NCI-H524 treated with DMSO at 0.1 percent for 48 hours (cell line): ENCODE measurements around the gene ZNF281.
"Not testable (repeated sequence)": the region's sequence is repeated elsewhere in the genome, so short reads cannot be mapped to it uniquely, and the experiment has no call there.

ENCODE experiments used
- DNase-seq: peaks from one replicate; lab custom pipeline; 2025; lab: John Stamatoyannopoulos, UW

Gene ZNF281

GRCh38 chr1:200429221-200429751, 19.4 kb upstream of the ZNF281 start:
- no peak for DNase-seq

GRCh38 chr1:200428482-200429205, 18.8 kb upstream of the ZNF281 start:
- DNase-seq, result no peak

- no peak for DNase-seq
These were observed 17.9 kb upstream of the ZNF281 start for GRCh38 chr1:200427744-200428143.

GRCh38 chr1:200426196-200426595, 16.4 kb upstream of the ZNF281 start:
- no peak for DNase-seq

DNA sequence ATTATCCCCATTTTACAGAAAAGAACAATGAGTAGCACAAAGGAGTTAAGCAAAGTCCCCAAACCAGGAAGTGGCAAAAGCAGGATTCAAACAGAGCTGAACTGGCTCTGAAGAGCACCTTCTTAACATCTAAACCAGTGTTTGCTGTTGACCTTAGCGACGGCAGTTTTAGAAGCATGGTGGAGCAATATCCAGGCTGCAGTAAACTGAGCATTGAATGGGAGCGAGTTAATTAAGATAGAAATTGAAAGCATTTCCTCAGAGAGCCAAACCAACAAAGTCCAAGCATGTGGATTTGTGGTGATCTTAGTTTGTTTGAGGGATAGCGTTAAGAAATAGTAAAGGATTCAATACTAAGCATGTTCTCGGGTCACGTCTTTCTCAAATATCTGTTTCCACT, 13.4 kb upstream of the ZNF281 start:
- DNase-seq, result no peak

DNA sequence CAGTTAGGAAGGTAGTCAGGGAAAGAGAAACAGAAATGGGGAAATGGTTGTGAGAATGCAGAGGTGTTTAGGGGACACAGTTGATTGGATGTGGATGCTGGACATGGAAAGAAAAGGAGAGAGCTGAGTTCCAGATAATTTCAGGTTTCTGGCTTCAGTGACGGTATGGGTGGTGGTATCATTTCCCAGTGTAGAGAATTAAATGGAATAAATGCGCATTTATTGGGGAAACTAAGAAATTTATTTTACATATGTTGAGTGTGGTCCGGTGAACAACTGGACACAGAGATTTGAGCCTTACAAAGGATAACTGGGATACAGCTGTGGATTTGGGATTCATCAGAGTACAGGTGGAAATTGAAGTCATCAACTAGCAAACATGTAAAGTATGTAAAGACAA, 12.4 kb upstream of the ZNF281 start:
- no peak for DNase-seq

GRCh38 chr1:200415789-200416593, 6.2 kb upstream of the ZNF281 start:
- no peak for DNase-seq

DNA sequence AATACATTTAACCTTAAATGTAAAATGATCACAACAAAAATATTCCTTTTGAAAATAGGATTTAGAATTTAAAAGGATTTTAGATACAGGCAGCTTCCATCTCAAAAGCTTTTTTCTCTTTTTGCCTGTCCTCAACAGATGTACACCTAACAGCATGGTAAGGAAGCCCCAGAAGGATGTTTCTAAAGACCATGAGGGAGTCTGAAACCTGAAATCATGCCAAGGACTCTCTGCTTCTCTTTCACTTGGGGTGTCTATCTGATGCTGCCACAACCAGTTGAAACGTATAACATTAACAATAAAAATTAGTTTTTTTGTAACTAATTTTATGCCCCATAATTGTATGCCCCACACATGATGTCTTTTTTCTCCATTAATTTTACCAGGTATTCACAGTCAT, 5.4 kb upstream of the ZNF281 start:
- no peak for DNase-seq

DNA sequence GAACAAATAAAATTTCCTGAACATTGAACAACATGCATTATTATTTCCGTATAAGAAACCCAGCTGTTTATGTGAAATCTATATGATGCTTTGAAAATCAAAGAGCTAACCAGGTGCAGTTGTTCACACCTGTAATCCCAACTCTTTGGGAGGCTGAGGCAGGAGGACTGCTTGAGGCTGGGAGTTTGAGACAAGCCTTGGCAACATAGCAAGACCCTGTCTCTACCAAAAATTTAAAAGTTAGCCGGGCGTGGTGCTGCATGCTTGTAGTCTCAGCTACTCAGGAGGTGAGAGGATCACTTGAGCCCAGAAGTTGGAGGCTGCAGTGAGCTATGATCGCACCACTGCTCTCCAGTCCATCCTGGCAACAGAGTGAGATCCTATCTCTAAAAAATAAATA, 4.8 kb upstream of the ZNF281 start:
- DNase-seq, result no peak

GRCh38 chr1:200413766-200414165, 3.9 kb upstream of the ZNF281 start:
- DNase-seq, result not testable (repeated sequence)

DNA sequence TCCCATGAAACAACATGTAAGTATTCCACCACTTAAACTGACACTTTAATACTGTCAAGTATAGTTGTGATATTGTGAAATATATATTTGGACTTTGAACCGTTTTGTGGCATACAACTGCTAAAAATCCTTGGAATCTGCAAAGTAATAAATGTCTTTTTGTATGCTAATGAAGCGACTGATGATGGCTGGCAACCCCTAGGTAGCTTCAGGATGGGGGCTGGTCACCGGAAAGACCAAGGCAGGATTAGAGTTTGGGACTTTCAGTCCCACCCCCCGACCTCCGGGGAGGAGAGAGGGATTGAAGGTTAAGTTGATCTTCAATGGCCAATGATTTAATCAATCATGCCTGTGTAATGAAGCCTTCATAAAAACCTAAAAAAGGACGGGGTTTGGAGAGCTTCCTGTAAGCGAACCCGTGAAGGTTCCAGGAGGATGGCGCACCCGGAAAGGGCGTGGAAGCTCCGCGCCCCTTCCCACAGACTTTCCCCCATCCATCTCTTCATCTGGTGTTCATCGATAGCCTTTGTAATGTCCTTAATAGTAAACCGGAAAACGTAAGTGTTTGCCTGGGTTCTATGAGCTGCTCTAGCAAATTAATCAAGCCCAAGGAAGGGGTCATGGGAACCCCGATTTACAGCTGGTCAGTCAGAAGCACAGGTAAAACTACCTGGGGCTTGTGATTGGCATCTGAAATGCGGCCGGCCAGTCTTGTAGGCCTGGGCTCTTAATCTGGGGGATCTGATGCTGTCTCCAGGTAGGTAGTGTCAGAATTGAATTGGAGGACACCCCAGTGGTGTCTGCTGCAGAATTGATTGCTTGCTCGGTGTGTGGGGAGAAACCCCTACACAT, 1.8 kb upstream of the ZNF281 start:
- no peak for DNase-seq

GRCh38 chr1:200410566-200410878, 686 bp upstream of the ZNF281 start:
- no peak for DNase-seq

DNA sequence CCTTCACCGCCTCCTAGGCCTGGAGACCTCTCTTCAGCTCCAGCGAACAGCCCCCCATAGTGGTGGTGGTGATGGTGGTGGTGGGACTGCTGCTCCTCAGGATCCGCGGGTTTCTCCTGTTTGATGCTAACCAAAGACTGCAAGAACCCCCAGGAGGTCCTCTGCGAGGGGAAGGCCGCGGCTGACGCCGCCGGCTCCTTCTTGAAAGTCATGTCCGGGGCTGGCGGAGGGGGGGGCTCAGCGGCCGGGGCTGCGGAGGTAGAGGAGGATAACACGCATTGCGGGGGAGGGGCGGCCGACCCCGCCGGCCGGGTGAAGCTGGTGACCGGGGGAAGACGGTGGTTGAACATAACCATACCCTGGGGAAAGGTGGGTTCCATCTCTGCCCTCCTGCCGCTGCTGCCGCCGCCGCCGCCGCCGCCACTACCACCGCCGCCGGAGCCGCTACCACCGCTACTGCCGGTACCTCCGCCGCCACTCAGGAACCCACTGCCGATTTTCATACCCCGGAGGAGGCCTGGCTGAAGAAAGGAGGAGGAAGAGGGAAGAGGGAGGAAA, 554 bp downstream of the ZNF281 start:
- no peak for DNase-seq

GRCh38 chr1:200406161-200406797, 3.6 kb downstream of the ZNF281 start:
- DNase-seq, result no peak

- no peak for DNase-seq
These were observed 4.6 kb downstream of the ZNF281 start for GRCh38 chr1:200405264-200405663.

DNA sequence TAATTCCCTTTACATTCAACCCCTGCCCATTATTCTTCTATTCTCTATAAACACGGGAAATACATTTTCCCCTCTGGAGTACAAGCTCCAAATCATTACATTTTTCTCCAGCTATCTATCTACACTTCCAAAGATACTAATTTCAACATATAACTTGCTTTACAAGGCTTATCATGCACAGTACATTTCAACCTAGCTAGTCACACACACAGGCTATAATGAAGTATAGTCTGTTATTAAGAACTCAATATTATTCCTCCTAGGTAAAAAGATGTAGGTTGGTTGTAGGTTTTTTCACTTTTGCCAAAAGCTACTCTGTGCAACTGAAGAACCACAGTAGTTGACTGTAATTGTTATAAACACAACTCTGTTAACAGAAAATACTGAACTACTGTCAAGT, 8.1 kb downstream of the ZNF281 start:
- no peak for DNase-seq

DNA sequence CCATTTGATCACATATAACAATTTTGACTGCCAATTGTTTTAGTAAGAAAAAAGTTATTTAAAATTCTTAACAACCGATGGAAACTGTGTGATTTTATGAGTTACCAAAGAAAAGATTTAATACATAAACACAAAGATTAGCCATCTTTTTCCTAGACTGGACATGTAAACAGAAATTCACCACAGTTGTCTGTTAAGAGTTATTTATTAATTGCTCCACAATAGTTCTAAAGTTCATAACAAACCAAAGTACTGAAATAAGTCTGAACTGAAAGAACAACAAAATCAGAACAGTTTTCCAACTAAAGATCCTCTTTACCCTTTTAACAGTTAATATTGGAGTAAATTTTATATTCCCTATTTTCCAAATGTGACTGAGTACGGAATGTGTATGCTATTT, 8.6 kb downstream of the ZNF281 start:
- DNase-seq, result no peak

DNA sequence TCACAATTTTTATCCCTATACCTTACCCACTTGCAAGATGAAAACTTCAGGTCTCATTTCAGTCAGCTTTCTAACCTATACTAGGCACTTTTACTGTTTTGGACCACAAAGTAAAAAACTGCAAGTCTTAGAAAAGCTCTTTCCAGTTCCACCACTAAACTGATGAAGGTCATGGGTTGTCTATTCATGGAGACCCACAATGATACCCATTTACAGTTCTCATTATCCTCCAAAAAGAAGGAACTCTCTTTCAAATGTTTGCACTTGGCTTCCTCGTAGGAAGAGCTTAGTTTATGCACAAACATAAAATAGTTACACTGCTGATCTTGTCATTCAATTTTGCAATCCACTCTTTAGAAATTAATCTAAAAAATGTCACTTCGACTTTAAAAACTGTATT, 9.3 kb downstream of the ZNF281 start:
- no peak for DNase-seq

GRCh38 chr1:200399860-200400259, 10.0 kb downstream of the ZNF281 start:
- no peak for DNase-seq

DNA sequence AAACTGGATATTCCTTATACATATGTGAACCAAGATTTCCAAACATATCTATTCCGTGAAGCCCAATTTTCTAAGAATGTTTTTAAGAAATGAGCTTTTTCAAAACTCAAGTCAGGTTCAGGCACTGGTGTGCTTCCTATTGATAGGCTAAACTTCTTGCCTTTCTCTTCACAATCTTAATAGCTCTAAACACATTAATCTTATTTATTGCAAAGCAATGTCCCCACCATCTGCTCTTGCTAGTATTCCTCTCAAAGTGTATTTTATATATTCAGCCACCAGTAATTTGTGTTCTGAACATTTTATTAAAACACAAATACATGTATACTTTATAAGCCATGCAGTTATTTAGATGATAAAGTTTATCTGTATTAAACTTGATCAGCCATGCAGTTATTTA, 11.5 kb downstream of the ZNF281 start:
- DNase-seq, result no peak

GRCh38 chr1:200392625-200393185, 17.1 kb downstream of the ZNF281 start:
- no peak for DNase-seq
